Pancreas (tissue), 10 donors: ENCODE results near the gene OCLN. TPM values are rescaled to one million over a fixed set of nuclear protein-coding genes. Genes with fewer than 3 reads are reported as not detected.
"Not testable (repeated sequence)": the region's sequence is repeated elsewhere in the genome, so short reads cannot be mapped to it uniquely, and the experiment has no call there.

Experiments
- ATAC-seq, 4 donors: fragments of 200-7000 bp; cut with Tn5 transposase; one replicate each; pipeline versions ENCODE4 v1.8.0 to v1.9.1; 2020; ENCODE audit warnings: mild to moderate bottlenecking in 4 of 4, moderate library complexity in 4 of 4
- DNase-seq, 6 donors: peaks; one replicate each; pipeline ENCODE4 v3.0.0-alpha.2; 2020
- FAIRE-seq: peaks from 2 replicates; lab custom pipeline; 2012; peaks lifted over from hg19 to GRCh38; lab: Jason Lieb, UNC
- H3K27ac ChIP-seq, 4 donors: fragments of 200-600 bp; sonication (generic); 1 replicate in 3 of 4; 2 replicates in 1 of 4; pipeline versions ENCODE4 v1.5.0 to v1.8.0; 2020
- H3K27me3 ChIP-seq, 4 donors: fragments of 200-600 bp; one replicate each; pipeline ENCODE4 v1.8.0; 2021
- H3K36me3 ChIP-seq, 3 donors: fragments of 200-600 bp; sonication (generic) in 1 of 3; one replicate each; pipeline versions ENCODE4 v1.5.0 to v1.8.0; 2020 to 2021
- H3K4me1 ChIP-seq, 3 donors: fragments of 200-600 bp; one replicate each; pipeline ENCODE4 v1.8.0; 2021
- H3K4me3 ChIP-seq, 4 donors: fragments of 200-600 bp; sonication (generic) in 2 of 4; one replicate each; pipeline versions ENCODE4 v1.5.0 to v1.8.0; 2020 to 2021
- H3K9me3 ChIP-seq, 4 donors: fragments of 200-600 bp; one replicate each; pipeline ENCODE4 v1.8.0; 2021
- CTCF ChIP-seq, 4 donors: fragments of 200-600 bp; sonication (generic) in 3 of 4; IDR thresholded peaks; one replicate each; pipeline versions ENCODE4 v1.5.0 to v1.8.0; 2021; ENCODE audit warnings: antibody characterized with exemption in 4 of 4
- WGBS, 2 donors: extraction: QIAGEN DNeasy Blood & Tissue Kit; methylation state at CpG; one replicate each; pipeline ENCODE4 v1.1.7; 2013; 5-methylcytosine and 5-hydroxymethylcytosine counted together
- intact Hi-C, 3 donors: fragments of 100-400 bp; cut with DNase I; formaldehyde crosslinking; loops; one replicate each; pipeline versions ENCODE4 v1.11.1 to v1.14.2; 2022
- polyA plus RNA-seq, 2 donors: library from polyadenylated mRNA; stranded (reverse); fragments of 200-250 nt; gene quantifications; one replicate each; pipeline ENCODE4 v1.2.3, GENCODE V29; 2013
- total RNA-seq, 6 donors: library from RNA; stranded (reverse); fragmentation: NEBNext Ultra II Directional in 4 of 6; extraction: Animal tissue kit (Norgen Biotek cat#: 25700) in 4 of 6; gene quantifications; one replicate each; pipeline versions ENCODE4 v1.2.1 to v1.2.4, GENCODE V29; 2021 to 2023
- donor health status: healthy with polysubstance abuse.
- donor health status: DM: no; HTN: no; CAD: no; lungs with moderate emphysema.
- donor health status: DM: no; HTN: no; CAD: no.
- donor health status: control.
- donor health status: control.
- donor health status: Bipolar disorder and iron deficiency.
- donor health status: DM: yes; HTN: yes; CAD: no.
- donor health status: DM: no; HTN: no; CAD: no.
- donor health status: DM: no; HTN: no; CAD: no.
- donor health status: DM: yes; HTN: yes; CAD: no.

OCLN gene
- total and polyA plus RNA-seq, 8 donors: 10.9 to 107 (median 41.2) TPM

GRCh38 chr5:69451941-69452647, 40.5 kb upstream of the OCLN start:
- no peak for TF ChIP-seq CTCF (IDR thresholded peaks at IDR 0.05)
- no peaks in the 10 kb centered on the region for H3K9me3 ChIP-seq
- H3K27me3 ChIP-seq: no peaks in the 10 kb centered on the region
- ATAC-seq: peak; percentile 85 to 91 (median 86)
- peak; percentile 63 for FAIRE-seq
- 10 to 11% methylated on average over 4 of the region's 4 CpGs for WGBS, 2 donors
- peaks cover 8 to 41% (median 27%) of the 10 kb centered on the region in 3 donors for H3K4me1 ChIP-seq
- no peaks in the 10 kb centered on the region for H3K36me3 ChIP-seq
- intact Hi-C loops: loop anchor here in 1 of 3 donors (5.0 kb wide), 1 partner anchor 35 kb away; the partner anchor contains the start of gene MARVELD2
- peak overlapping the region in 1 of 4 donors; percentile 19 for H3K4me3 ChIP-seq
- no peak for DNase-seq
- H3K27ac ChIP-seq: peak overlapping the region; percentile 60 to 96 (median 82)

GRCh38 chr5:69453487-69453886, 39.1 kb upstream of the OCLN start:
- H3K4me3 ChIP-seq, H3K36me3 ChIP-seq, FAIRE-seq, ATAC-seq, H3K9me3 ChIP-seq, H3K27me3 ChIP-seq, DNase-seq: not testable (repeated sequence)
- peak overlapping the region in 2 of 4 donors; percentile 90 to 96 for H3K27ac ChIP-seq
- intact Hi-C loops: loop anchor here in 1 of 3 donors (5.0 kb wide), 1 partner anchor 36 kb away; the partner anchor contains the start of gene MARVELD2
- WGBS, 2 donors: 87 to 97% methylated on average over 3 of the region's 3 CpGs
- H3K4me1 ChIP-seq: peaks cover 8 to 41% (median 27%) of the 10 kb centered on the region in 3 donors

- peak overlapping the region in 2 of 4 donors; percentile 90 to 96 for H3K27ac ChIP-seq
- no peaks in the 10 kb centered on the region for H3K9me3 ChIP-seq
- H3K36me3 ChIP-seq: no peaks in the 10 kb centered on the region
- FAIRE-seq: no peak
- no peak for TF ChIP-seq CTCF (IDR thresholded peaks at IDR 0.05)
- H3K27me3 ChIP-seq: no peaks in the 10 kb centered on the region
- peak; percentile 22 to 43 (median 36) for ATAC-seq
- 46 to 53% methylated on average over 8 of the region's 8 CpGs for WGBS, 2 donors
- H3K4me3 ChIP-seq: peak overlapping the region in 1 of 4 donors; percentile 9
- DNase-seq: peak in 1 of 6 donors; percentile 28
- intact Hi-C loops: loop anchor here in 1 of 3 donors (5.0 kb wide), 1 partner anchor 37 kb away; the partner anchor contains the start of gene MARVELD2
- peaks cover 8 to 41% (median 27%) of the 10 kb centered on the region in 3 donors for H3K4me1 ChIP-seq
These were observed 37.9 kb upstream of the OCLN start for GRCh38 chr5:69454460-69455249.

- H3K9me3 ChIP-seq, intact Hi-C loops, H3K36me3 ChIP-seq, FAIRE-seq, DNase-seq, ATAC-seq, H3K27me3 ChIP-seq, H3K4me3 ChIP-seq: not testable (repeated sequence)
- Histone ChIP-seq H3K27ac (peak overlapping the region in 2 of 4 donors; percentile 90 to 96), H3K4me1 (peaks cover 8 to 38% (median 27%) of the 10 kb centered on the region in 3 donors)
- 66 to 71% methylated on average over 7 of the region's 7 CpGs for WGBS, 2 donors
These were observed 37.1 kb upstream of the OCLN start for GRCh38 chr5:69455428-69455988.

- no peak for TF ChIP-seq CTCF (IDR thresholded peaks at IDR 0.05)
- H3K36me3 ChIP-seq: no peaks in the 10 kb centered on the region
- DNase-seq: no peak
- WGBS, 2 donors: 96 to 98% methylated on average over 1 of the region's 1 CpG
- H3K4me3 ChIP-seq: no peak overlapping the region
- H3K27me3 ChIP-seq: no peaks in the 10 kb centered on the region
- no peaks in the 10 kb centered on the region for H3K4me1 ChIP-seq
- intact Hi-C loops: no loop called here
- ATAC-seq: no peak
- H3K9me3 ChIP-seq: no peaks in the 10 kb centered on the region
- no peak for FAIRE-seq
- no peak overlapping the region for H3K27ac ChIP-seq
These were observed 30.4 kb upstream of the OCLN start for GRCh38 chr5:69462170-69462569.

GRCh38 chr5:69466375-69466774, 26.2 kb upstream of the OCLN start:
- H3K27me3 ChIP-seq, ATAC-seq, DNase-seq, H3K9me3 ChIP-seq, intact Hi-C loops, H3K4me3 ChIP-seq, H3K27ac ChIP-seq, FAIRE-seq, H3K36me3 ChIP-seq, H3K4me1 ChIP-seq: not testable (repeated sequence)
- WGBS, 2 donors: 93 to 98% methylated on average over 3 of the region's 3 CpGs
